ENCODE measurements around the gene SF1. TPM values are rescaled to one million over a fixed set of nuclear protein-coding genes. Genes with fewer than 3 reads are reported as not detected.

SF1 gene
- total and polyA plus RNA-seq, 2 of the 8 experiments (the other 6 are each of a cell fraction or from before 2014, with no cell fraction given) = 72.7 to 353 TPM

DNA sequence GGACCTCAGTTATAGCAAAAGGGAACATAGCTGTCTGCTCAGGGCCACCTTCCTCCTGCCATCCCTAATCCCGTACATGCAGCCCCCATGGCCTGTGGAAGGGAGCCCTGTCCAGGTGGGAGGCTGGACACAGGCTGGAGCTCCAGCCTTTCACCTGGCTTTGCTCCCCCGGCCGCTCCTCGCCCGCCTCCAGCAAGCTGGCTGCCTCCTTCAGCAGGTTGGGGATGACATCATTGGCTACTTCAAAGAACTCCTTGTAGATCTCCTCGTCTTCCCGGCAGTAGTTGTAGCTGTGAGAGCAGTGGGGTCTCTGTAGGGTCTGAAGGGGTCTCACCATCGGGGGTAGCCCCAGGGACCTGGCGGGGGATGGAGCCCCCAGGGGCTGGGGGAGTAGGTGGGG is 27.1 kb upstream of the SF1 start:
- Histone ChIP-seq H2BK120ac (replicated peaks; ENCODE audit: low read depth, low read length) (no peak overlapping the region), H2BK15ac (ENCODE audit: low read length) (no peak overlapping the region), H2BK12ac (ENCODE audit: low read depth, low read length) (no peak overlapping the region), H3K9me3 (ENCODE audit: insufficient read depth in 2 of 2, low read depth in 1 of 2, low read length in 1 of 2) (no peaks in the 10 kb centered on the region), H3K4me3 (ENCODE audit: extremely low read depth in 1 of 4, insufficient read depth in 2 of 4, low read depth in 3 of 4, low read length in 4 of 4) (no peak overlapping the region), H3K27me3 (replicated peaks in 1 of 4; ENCODE audit: control insufficient read depth in 3 of 4, extremely low read depth in 1 of 4, insufficient read depth in 3 of 4, low read length in 3 of 4) (no peaks in the 10 kb centered on the region), H4K5ac (ENCODE audit: insufficient read length, low read depth, low read length) (no peak overlapping the region), H3K23ac (ENCODE audit: insufficient read length) (no peak overlapping the region), H2BK20ac (ENCODE audit: low read length) (no peak overlapping the region), H3K4me2 (ENCODE audit: insufficient read depth in 1 of 2, low read depth in 2 of 2, low read length in 2 of 2) (no peak overlapping the region), H2AFZ (ENCODE audit: low read length) (no peak overlapping the region), H2AK5ac (ENCODE audit: low read depth, low read length) (no peak overlapping the region), H2BK5ac (ENCODE audit: low read depth, low read length) (no peak overlapping the region), H4K20me1 (replicated peaks in 1 of 2; ENCODE audit: control insufficient read depth in 1 of 2, insufficient read depth in 2 of 2, low read length in 2 of 2) (peaks cover 0 to 11% of the 10 kb centered on the region in 2 experiments), H3K14ac (ENCODE audit: insufficient read length) (no peak overlapping the region), H3K4me1 (replicated peaks in 1 of 4; ENCODE audit: control insufficient read depth in 3 of 4, insufficient read depth in 4 of 4, low read length in 3 of 4) (peaks cover 0 to 16% (median 9%) of the 10 kb centered on the region in 4 experiments; a peak in 6 of 7 replicates), H3K36me3 (ENCODE audit: control insufficient read depth in 2 of 4, insufficient read depth in 4 of 4, low read length in 3 of 4) (peaks cover 7 to 14% (median 10%) of the 10 kb centered on the region in 4 experiments; a peak in 6 of 8 replicates), H3K79me1 (ENCODE audit: low read depth, low read length) (peaks cover 2% of the 10 kb centered on the region), H3K9ac (replicated peaks in 1 of 4; ENCODE audit: extremely low read depth in 1 of 4, low read depth in 3 of 4, low read length in 3 of 4) (no peak overlapping the region), H3K18ac (ENCODE audit: extremely low read depth, low read length) (no peak overlapping the region), H3K27ac (ENCODE audit: low read depth, low read length) (no peak overlapping the region), H3K56ac (replicated peaks; ENCODE audit: insufficient read length, low read depth, low read length) (no peak overlapping the region), H4K91ac (replicated peaks; ENCODE audit: insufficient read length, low read length) (no peak overlapping the region), H3K23me2 (ENCODE audit: low read depth, low read length) (peaks cover 17% of the 10 kb centered on the region; the same call in 1 of the 2 replicates), H3K4ac (replicated peaks; ENCODE audit: insufficient read length, low read depth, low read length) (no peak overlapping the region), H3K79me2 (ENCODE audit: control insufficient read depth in 1 of 2, insufficient read depth in 2 of 2, low read length in 2 of 2) (no peaks in the 10 kb centered on the region; a peak in 1 of 4 replicates), H4K8ac (ENCODE audit: extremely low read depth, insufficient read depth, low read length) (no peak overlapping the region; the same call in 1 of the 2 replicates)
- FAIRE-seq = no peak
- WGBS, 2 experiments (ENCODE audit: extremely low coverage in 1 of 2, insufficient coverage in 1 of 2, insufficient read length in 1 of 2, insufficient replicate concordance in 2 of 2, low coverage in 1 of 2, low lambda C conversion rate in 2 of 2, missing lambda C conversion rate in 1 of 2) = 98% methylated on average over 8 of the region's 9 CpGs; no CpG with 5 or more reads in 1 of the 2 experiments
- POLR2A ChIA-PET (ENCODE audit: partially characterized antibody) = interaction anchor here (1.0 to 2.2 kb wide), 2 partner anchors 11 to 19 kb away, joined by 3 to 5 read pairs; no protein-coding TSS in a partner anchor
- CTCF ChIA-PET (ENCODE audit: partially characterized antibody) = interaction anchor here (0.7 kb wide), 1 partner anchor 17 kb away, joined by 3 read pairs; no protein-coding TSS in a partner anchor
- DNase-seq (ENCODE audit: low read depth in 1 of 2, low spot score in 2 of 2) = no peak
- no peak for TF ChIP-seq CREB1 (IDR thresholded peaks at IDR 0.05)
- TF ChIP-seq ZNF274 (IDR thresholded peaks at IDR 0.05; ENCODE audit: borderline replicate concordance, extremely low read depth, low read length) = no peak
- no peak for TF ChIP-seq NRF1 (IDR thresholded peaks at IDR 0.05; ENCODE audit: low read depth, low read length)
- no peak for TF ChIP-seq SP1 (IDR thresholded peaks at IDR 0.05; ENCODE audit: low read depth, low read length)
- TF ChIP-seq TAF7 (optimal IDR thresholded peaks at IDR 0.05; ENCODE audit: borderline replicate concordance, low read depth, low read length) = no peak
- TF ChIP-seq, protein P1, sequence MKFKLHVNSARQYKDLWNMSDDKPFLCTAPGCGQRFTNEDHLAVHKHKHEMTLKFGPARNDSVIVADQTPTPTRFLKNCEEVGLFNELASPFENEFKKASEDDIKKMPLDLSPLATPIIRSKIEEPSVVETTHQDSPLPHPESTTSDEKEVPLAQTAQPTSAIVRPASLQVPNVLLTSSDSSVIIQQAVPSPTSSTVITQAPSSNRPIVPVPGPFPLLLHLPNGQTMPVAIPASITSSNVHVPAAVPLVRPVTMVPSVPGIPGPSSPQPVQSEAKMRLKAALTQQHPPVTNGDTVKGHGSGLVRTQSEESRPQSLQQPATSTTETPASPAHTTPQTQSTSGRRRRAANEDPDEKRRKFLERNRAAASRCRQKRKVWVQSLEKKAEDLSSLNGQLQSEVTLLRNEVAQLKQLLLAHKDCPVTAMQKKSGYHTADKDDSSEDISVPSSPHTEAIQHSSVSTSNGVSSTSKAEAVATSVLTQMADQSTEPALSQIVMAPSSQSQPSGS (IDR thresholded peaks at IDR 0.05; ENCODE audit: low read length) = no peak
- TF ChIP-seq, protein P2, sequence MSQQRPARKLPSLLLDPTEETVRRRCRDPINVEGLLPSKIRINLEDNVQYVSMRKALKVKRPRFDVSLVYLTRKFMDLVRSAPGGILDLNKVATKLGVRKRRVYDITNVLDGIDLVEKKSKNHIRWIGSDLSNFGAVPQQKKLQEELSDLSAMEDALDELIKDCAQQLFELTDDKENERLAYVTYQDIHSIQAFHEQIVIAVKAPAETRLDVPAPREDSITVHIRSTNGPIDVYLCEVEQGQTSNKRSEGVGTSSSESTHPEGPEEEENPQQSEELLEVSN (IDR thresholded peaks at IDR 0.05) = no peak
- no peak for TF ChIP-seq ASH2L (IDR thresholded peaks at IDR 0.05; ENCODE audit: low read length)
- TF ChIP-seq MAFK (IDR thresholded peaks at IDR 0.05; ENCODE audit: low read depth, low read length) = no peak
- no peak for TF ChIP-seq GTF2F1 (IDR thresholded peaks at IDR 0.05; ENCODE audit: borderline replicate concordance, low read depth, low read length)
- no peak for TF ChIP-seq POLR2AphosphoS5 (IDR thresholded peaks at IDR 0.05; ENCODE audit: low read depth, low read length)
- TF ChIP-seq CHD2 (IDR thresholded peaks at IDR 0.05; ENCODE audit: low read length) = no peak

Data from H1 (cell line).